SK-N-SH treated with all-trans-retinoic acid at 6 μM for 48 hours (cell line): ENCODE measurements around the gene TFR2.

Experiments
- ATAC-seq: fragments of 200-7000 bp; cut with Tn5 transposase; 3 replicates; pipeline ENCODE4 v1.9.1; 2020; ENCODE audit warnings: mild to moderate bottlenecking, moderate library complexity
- ARNTL ChIP-seq: fragments of 450-650 bp; formaldehyde crosslinking; IDR thresholded peaks from 2 replicates; pipeline ENCODE4 v1.5.0; 2020; ENCODE audit warnings: low read depth, mild to moderate bottlenecking, moderate library complexity, borderline replicate concordance
- BACH2 ChIP-seq: fragments of 250-450 bp; sonication (Bioruptor Pico); IDR thresholded peaks from 2 replicates; pipeline ENCODE4 v1.9.0; 2021; ENCODE audit warnings: mild to moderate bottlenecking, borderline replicate concordance
- CSDC2 ChIP-seq: fragments of 250-450 bp; sonication (Bioruptor Pico); IDR thresholded peaks from 2 replicates; pipeline ENCODE4 v1.5.0; 2020; ENCODE audit warnings: mild to moderate bottlenecking, moderate library complexity
- ESRRG ChIP-seq: fragments of 250-450 bp; sonication (Bioruptor Pico); IDR thresholded peaks from 2 replicates; pipeline ENCODE4 v1.6.1; 2021; ENCODE audit warnings: mild to moderate bottlenecking
- ISL1 ChIP-seq: fragments of 250-450 bp; sonication (Bioruptor Pico); IDR thresholded peaks from 2 replicates; pipeline ENCODE4 v2.1.2; 2022; ENCODE audit warnings: mild to moderate bottlenecking, moderate library complexity
- POU6F1 ChIP-seq: fragments of 250-450 bp; sonication (Bioruptor Pico); IDR thresholded peaks from 2 replicates; pipeline ENCODE4 v1.8.0; 2021; ENCODE audit warnings: low read depth, mild to moderate bottlenecking, moderate library complexity, borderline replicate concordance
- PPARA ChIP-seq: fragments of 250-450 bp; sonication (Bioruptor Pico); IDR thresholded peaks from 2 replicates; pipeline ENCODE4 v1.5.0; 2020; ENCODE audit warnings: mild to moderate bottlenecking, borderline replicate concordance
- RARB ChIP-seq: fragments of 250-450 bp; sonication (Bioruptor Pico); IDR thresholded peaks from 2 replicates; pipeline ENCODE4 v1.8.0; 2021; ENCODE audit warnings: mild to moderate bottlenecking, moderate library complexity
- SNAI2 ChIP-seq: fragments of 250-450 bp; sonication (Bioruptor Pico); IDR thresholded peaks from 2 replicates; pipeline ENCODE4 v1.5.0; 2020; ENCODE audit warnings: mild to moderate bottlenecking, moderate library complexity
- TCF4 ChIP-seq: fragments of 250-450 bp; sonication (Bioruptor Pico); IDR thresholded peaks from 2 replicates; pipeline ENCODE4 v1.8.0; 2021; ENCODE audit warnings: mild to moderate bottlenecking, moderate library complexity, borderline replicate concordance
- TOX ChIP-seq: fragments of 250-450 bp; sonication (Bioruptor Pico); IDR thresholded peaks from 2 replicates; pipeline ENCODE4 v1.8.0; 2021; ENCODE audit warnings: mild to moderate bottlenecking, moderate library complexity, borderline replicate concordance
- TSHZ2 ChIP-seq: fragments of 250-450 bp; sonication (Bioruptor Pico); IDR thresholded peaks from 2 replicates; pipeline ENCODE4 v1.5.0; 2020; ENCODE audit warnings: mild to moderate bottlenecking, moderate library complexity
- ZC3H10 ChIP-seq: fragments of 250-450 bp; sonication (Bioruptor Pico); IDR thresholded peaks from 2 replicates; pipeline ENCODE4 v1.5.1; 2021; ENCODE audit warnings: mild to moderate bottlenecking, moderate library complexity
- ZFP30 ChIP-seq: fragments of 450-650 bp; formaldehyde crosslinking; IDR thresholded peaks from 2 replicates; pipeline ENCODE4 v1.5.0; 2022; ENCODE audit warnings: mild to moderate bottlenecking, moderate library complexity
- ZNF565 ChIP-seq: fragments of 450-650 bp; formaldehyde crosslinking; conservative IDR thresholded peaks from 2 replicates; pipeline ENCODE4 v1.5.0; 2020; ENCODE audit warnings: low read depth, mild to moderate bottlenecking, moderate library complexity
- ZNF70 ChIP-seq: fragments of 450-650 bp; formaldehyde crosslinking; IDR thresholded peaks from 2 replicates; pipeline ENCODE4 v1.5.0; 2020; ENCODE audit warnings: mild to moderate bottlenecking, moderate library complexity
- ZNF8 ChIP-seq: fragments of 450-650 bp; formaldehyde crosslinking; IDR thresholded peaks from 2 replicates; pipeline ENCODE4 v1.5.0; 2020; ENCODE audit warnings: mild to moderate bottlenecking, moderate library complexity
- TF ChIP-seq, protein P1 (sequence below): fragments of 250-450 bp; sonication (Bioruptor Pico); IDR thresholded peaks from 2 replicates; pipeline ENCODE4 v1.5.1; 2021; ENCODE audit warnings: mild to moderate bottlenecking, moderate library complexity
- TF ChIP-seq, protein P2 (sequence below): fragments of 250-450 bp; sonication (Bioruptor Pico); IDR thresholded peaks from 2 replicates; pipeline ENCODE4 v1.5.1; 2020; ENCODE audit warnings: low read depth, mild to moderate bottlenecking, moderate library complexity

The TFR2 gene

DNA sequence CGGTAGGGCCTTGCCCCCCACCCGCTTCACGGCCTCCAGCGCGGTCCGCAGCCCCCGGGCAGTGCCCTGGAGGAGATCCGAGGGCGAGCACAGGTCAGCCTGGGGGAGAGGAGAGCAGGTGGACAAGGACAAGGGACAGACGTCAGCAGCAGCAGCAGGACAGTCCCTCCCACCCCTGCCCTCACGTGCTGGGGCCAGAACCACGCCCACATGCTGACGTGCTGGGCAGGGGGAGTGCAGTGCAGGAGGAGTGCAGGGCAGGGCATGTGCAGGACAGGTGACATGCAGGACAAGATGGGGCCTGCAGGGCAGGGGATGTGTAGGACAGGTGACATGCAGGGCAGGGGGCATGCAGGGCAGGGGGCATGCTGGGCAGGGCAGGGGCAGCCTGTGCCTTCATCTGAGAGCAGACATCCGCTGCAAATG lies 66.1 kb downstream of the TFR2 start (continued):
- TF ChIP-seq BACH2 (CRISPR knock-in tag) (no peak), ZNF8 (CRISPR knock-in tag) (no peak), ISL1 (CRISPR knock-in tag) (no peak), TOX (CRISPR knock-in tag) (no peak), SNAI2 (CRISPR knock-in tag) (no peak), RARB (CRISPR knock-in tag) (no peak)

DNA sequence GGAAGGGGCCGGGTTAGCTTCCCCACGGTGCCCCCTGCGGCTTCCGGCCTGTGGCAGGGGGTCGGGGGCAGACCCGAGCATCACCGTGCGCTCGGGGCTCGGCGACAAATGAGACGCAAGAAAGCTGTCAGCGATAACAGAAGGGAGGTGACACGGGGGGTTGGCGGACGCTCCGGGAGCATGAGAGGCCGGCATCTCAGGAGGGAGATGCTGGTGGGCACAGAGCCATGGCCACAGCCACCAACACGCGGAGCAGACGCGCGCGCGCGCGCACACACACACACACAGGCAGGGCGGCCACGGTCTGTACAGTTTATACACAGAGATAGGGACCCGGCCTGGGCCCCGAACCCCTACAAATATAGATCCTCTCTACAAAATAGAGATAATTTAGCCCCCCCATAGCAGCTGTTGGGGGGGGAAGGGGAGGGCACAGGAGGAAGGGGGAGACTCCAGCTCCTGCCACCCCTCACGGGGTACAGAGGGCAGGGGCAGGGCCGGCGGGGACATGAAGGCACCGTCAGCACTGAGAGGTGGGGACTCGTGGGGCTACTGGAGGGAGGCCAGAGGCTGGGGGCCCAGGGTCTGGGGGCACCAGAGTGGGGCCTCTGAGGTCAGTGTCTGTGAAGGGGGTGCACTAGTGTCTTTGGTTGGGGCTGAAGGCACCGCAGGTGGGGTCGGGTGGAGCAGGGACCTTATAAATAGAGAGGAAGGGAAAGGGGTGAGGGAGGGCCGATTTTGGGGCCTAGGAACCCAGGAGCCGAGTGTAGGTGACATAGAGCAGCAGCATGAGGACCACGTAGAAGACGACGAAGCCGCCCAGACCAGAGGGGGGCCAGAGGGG lies 66.8 kb downstream of the TFR2 start:
- ATAC-seq: no peak
- TF ChIP-seq ISL1 (CRISPR knock-in tag) (no peak), SNAI2 (CRISPR knock-in tag) (no peak), TSHZ2 (no peak), ARNTL (no peak), ZNF8 (CRISPR knock-in tag) (no peak), ZNF565 (CRISPR knock-in tag) (no peak), TOX (CRISPR knock-in tag) (no peak), POU6F1 (CRISPR knock-in tag) (no peak), ZC3H10 (CRISPR knock-in tag) (no peak), ESRRG (CRISPR knock-in tag) (no peak)
- TF ChIP-seq, all 23 proteins: peak for 0

DNA sequence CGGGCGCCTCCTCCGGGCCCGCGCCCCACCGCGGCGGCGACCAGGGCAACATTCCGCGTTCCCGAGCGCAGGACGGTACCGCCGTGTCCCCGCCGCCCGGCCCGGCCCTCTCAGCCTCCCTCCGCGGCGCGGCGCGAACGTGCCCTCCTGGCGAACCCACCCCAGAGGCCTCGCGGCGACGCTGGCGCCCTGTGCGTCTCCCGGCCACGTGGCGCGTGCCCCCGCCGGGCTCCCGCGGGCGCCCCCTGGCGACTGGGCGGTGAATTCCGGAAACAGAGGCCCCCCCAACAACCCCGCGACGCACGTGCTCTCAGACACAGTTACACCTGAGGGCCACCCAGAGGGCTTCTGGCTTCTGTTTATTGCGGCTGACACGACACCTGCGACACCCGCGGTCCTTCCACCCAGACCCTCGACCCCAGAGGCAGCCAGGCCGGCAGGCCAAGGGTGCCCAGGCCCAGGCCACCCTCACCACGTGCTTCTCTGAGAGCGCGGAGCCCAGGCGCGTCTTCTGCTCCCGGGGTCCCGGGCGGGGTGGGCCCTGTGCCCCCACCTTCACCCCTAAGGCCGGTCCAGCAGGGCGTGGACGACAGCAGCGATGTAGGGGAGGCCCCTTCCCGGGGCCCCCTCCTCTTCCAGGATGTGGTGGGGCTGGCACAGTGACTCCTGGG lies 67.5 kb downstream of the TFR2 start, which contains the start of gene SAP25:
Gene SAP25 (minus strand): TSS at position 210 of the 671 bp plus-strand sequence. CDS start 158 bp downstream, at position 52.
- ATAC-seq: no peak
- no peak for TF ChIP-seq TSHZ2
- TF ChIP-seq PPARA (CRISPR knock-in tag): no peak
- TF ChIP-seq ZFP30 (CRISPR knock-in tag): no peak
- TF ChIP-seq ZNF8 (CRISPR knock-in tag): no peak
- TF ChIP-seq, protein P1, sequence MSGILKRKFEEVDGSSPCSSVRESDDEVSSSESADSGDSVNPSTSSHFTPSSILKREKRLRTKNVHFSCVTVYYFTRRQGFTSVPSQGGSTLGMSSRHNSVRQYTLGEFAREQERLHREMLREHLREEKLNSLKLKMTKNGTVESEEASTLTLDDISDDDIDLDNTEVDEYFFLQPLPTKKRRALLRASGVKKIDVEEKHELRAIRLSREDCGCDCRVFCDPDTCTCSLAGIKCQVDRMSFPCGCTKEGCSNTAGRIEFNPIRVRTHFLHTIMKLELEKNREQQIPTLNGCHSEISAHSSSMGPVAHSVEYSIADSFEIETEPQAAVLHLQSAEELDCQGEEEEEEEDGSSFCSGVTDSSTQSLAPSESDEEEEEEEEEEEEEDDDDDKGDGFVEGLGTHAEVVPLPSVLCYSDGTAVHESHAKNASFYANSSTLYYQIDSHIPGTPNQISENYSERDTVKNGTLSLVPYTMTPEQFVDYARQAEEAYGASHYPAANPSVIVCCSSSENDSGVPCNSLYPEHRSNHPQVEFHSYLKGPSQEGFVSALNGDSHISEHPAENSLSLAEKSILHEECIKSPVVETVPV (CRISPR knock-in tag): no peak
- TF ChIP-seq ZNF70: no peak
- TF ChIP-seq TCF4 (CRISPR knock-in tag): no peak
- no peak for TF ChIP-seq BACH2 (CRISPR knock-in tag)
- no peak for TF ChIP-seq CSDC2 (CRISPR knock-in tag)
- TF ChIP-seq, protein P2, sequence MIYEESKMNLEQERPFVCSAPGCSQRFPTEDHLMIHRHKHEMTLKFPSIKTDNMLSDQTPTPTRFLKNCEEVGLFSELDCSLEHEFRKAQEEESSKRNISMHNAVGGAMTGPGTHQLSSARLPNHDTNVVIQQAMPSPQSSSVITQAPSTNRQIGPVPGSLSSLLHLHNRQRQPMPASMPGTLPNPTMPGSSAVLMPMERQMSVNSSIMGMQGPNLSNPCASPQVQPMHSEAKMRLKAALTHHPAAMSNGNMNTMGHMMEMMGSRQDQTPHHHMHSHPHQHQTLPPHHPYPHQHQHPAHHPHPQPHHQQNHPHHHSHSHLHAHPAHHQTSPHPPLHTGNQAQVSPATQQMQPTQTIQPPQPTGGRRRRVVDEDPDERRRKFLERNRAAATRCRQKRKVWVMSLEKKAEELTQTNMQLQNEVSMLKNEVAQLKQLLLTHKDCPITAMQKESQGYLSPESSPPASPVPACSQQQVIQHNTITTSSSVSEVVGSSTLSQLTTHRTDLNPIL (CRISPR knock-in tag): no peak
- TF ChIP-seq ISL1 (CRISPR knock-in tag): no peak
- no peak for TF ChIP-seq ARNTL
- TF ChIP-seq, all 23 proteins: peak for 0
